T-helper 2 cell treated with Interferon-gamma antibody and Interleukin-4, amounts not matched to agents 5 μg/mL and 100 μg/mL, for 36 hours (primary cell): ENCODE results near the gene RAB11FIP3.
"Not testable (repeated sequence)": the region's sequence is repeated elsewhere in the genome, so short reads cannot be mapped to it uniquely, and the experiment has no call there.

Experiments used
- DNase-seq: peaks from one replicate; pipeline ENCODE4 v3.0.0; 2021; ENCODE audit warnings: low spot score
- H3K27ac Mint-ChIP-seq: one replicate; pipeline ENCODE4 v1.8.0; 2021; ENCODE audit warnings: mild to moderate bottlenecking, mixed read lengths
- H3K27me3 Mint-ChIP-seq: one replicate; pipeline ENCODE4 v1.8.0; 2021; ENCODE audit warnings: low read depth, mixed read lengths
- H3K36me3 Mint-ChIP-seq: one replicate; pipeline ENCODE4 v1.8.0; 2021; ENCODE audit warnings: low read depth, mixed read lengths
- H3K4me1 Mint-ChIP-seq: one replicate; pipeline ENCODE4 v1.8.0; 2021; ENCODE audit warnings: low read depth, mixed read lengths
- H3K4me3 Mint-ChIP-seq: one replicate; pipeline ENCODE4 v1.8.0; 2022; ENCODE audit warnings: mild to moderate bottlenecking, moderate library complexity, mixed read lengths
- H3K9me3 Mint-ChIP-seq: one replicate; pipeline ENCODE4 v1.8.0; 2021; ENCODE audit warnings: mixed read lengths

RAB11FIP3 gene

GRCh38 chr16:473046-474043, 47.9 kb downstream of the RAB11FIP3 start:
- H3K9me3 Mint-ChIP-seq: no peaks in the 10 kb centered on the region
- H3K4me3 Mint-ChIP-seq: no peak overlapping the region
- no peak overlapping the region for H3K27ac Mint-ChIP-seq
- H3K27me3 Mint-ChIP-seq: no peaks in the 10 kb centered on the region
- no peaks in the 10 kb centered on the region for H3K4me1 Mint-ChIP-seq
- DNase-seq: no peak
- no peaks in the 10 kb centered on the region for H3K36me3 Mint-ChIP-seq

DNA sequence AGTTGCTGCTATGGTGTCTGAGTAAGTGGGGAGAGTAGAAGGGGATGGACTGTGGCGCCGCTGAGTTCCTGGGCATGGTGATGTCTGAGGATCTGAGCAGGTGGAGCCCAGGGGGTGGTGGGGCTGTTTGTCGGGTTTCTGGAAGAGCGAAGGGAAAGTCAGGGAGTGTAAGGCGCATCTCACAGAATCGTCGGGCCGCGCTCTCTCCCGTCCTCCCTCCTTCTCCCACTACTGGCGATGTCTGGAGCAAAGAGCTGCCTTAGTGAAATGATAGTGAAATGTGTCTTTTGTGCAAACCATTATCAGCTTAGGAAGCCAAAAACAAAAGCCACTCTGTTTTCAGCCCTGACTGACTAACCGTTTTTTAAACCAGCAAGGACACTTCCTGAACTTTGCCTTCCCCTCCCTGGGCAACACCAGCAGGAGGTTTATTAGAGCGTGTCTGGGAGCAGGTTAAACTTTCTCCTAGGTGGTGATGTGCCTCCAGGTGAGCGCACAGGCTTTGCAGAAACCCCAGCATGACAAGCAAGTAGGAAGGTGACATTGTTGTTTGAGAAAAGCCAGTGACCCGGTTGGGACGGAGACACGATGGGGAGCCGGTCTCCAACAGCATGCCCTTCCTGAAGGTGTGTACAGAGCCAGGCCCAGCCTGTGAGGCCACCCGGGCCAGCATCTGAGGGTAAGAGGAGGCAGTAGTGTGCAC, 49.1 kb downstream of the RAB11FIP3 start:
- no peaks in the 10 kb centered on the region for H3K9me3 Mint-ChIP-seq
- no peaks in the 10 kb centered on the region for H3K4me1 Mint-ChIP-seq
- H3K27ac Mint-ChIP-seq: no peak overlapping the region
- no peaks in the 10 kb centered on the region for H3K36me3 Mint-ChIP-seq
- DNase-seq: no peak
- no peaks in the 10 kb centered on the region for H3K27me3 Mint-ChIP-seq
- no peak overlapping the region for H3K4me3 Mint-ChIP-seq

DNA sequence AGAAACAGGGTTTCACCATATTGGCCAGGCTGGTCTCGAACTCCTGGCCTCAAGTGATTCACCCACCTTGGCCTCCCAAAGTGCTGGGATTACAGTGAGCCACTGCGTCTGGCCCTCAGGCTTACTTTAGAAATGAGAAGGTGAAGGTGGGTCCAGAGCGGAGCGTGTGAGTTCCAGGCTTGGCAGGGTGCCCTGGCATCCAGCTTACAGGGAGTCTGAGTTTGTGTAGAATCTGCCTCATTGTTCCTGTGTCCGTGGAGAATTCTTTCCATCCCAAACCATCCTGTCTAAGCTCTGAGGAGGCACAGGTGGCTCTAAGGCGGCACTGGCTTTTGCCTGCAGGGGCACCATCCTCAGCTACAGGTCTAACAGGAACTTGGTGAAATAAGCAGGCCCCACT, 50.6 kb downstream of the RAB11FIP3 start:
- no peak for DNase-seq
- Mint-ChIP-seq H3K36me3 (no peaks in the 10 kb centered on the region), H3K27me3 (no peaks in the 10 kb centered on the region), H3K4me1 (no peaks in the 10 kb centered on the region), H3K9me3 (no peaks in the 10 kb centered on the region), H3K27ac (no peak overlapping the region), H3K4me3 (no peak overlapping the region)

DNA sequence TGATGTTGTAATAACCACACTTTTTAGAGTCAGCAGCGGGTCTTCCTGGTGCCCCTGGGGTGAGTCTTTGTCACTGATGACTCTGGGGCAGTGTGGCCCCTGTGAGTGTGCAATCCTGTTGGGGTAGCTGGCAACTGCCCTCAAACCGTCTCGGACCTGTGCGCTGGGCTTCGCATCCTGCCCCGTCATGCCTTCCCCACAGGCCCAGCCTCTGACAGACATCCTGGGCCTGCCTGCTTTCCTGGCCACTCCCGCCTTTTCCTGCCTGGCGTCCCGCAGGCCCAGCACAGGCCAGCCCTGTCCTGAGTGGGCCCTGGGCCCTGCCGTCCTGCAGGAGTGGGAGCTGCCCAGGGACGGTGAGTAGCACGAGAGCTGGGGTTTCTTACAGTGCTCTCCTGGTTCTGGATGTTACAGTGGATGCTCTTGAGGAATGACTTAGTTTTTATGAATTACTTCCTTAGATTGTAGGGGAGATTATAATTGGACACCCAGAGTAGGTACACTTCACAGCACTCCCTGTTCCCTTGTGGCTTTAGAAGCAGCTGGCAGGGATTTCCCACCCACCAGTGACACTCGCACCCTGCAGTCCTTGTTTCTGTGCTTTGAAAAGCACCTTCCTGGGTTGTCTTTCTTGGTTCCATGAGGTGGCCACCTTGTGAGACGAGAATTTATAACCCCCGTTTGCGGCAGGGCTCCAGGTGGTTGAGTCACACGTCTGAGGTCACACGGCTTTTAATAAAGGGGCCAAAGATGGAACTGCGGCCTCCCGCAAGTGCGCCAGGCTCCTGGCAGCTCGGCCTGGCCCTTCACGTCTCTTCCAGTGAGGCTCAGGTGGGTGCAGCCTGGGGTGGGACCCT, 52.1 kb downstream of the RAB11FIP3 start:
- Mint-ChIP-seq H3K9me3 (no peaks in the 10 kb centered on the region), H3K27ac (no peak overlapping the region), H3K27me3 (no peaks in the 10 kb centered on the region), H3K4me1 (no peaks in the 10 kb centered on the region), H3K36me3 (no peaks in the 10 kb centered on the region), H3K4me3 (no peak overlapping the region)
- no peak for DNase-seq

DNA sequence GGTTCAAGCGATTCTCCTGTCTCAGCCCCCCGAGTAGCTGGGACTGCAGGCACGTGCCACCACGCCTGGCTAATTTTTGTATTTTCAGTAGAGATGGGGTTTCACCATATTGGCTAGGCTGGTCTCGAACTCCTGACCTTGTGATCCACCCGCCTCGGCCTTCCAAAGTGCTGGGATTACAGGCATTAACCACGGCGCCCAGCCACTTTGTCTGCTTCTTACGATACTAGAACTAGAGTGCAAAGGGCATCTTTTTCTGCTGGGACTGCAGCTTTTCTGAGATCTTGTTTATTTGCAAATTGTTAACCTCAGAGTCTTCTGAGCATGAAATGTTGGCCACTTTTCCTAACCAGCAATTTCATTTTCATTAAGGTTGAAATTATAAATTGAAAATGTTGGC, 52.8 kb downstream of the RAB11FIP3 start:
- H3K4me3 Mint-ChIP-seq, H3K9me3 Mint-ChIP-seq, H3K27ac Mint-ChIP-seq, H3K27me3 Mint-ChIP-seq, H3K4me1 Mint-ChIP-seq, H3K36me3 Mint-ChIP-seq, DNase-seq: not testable (repeated sequence)

DNA sequence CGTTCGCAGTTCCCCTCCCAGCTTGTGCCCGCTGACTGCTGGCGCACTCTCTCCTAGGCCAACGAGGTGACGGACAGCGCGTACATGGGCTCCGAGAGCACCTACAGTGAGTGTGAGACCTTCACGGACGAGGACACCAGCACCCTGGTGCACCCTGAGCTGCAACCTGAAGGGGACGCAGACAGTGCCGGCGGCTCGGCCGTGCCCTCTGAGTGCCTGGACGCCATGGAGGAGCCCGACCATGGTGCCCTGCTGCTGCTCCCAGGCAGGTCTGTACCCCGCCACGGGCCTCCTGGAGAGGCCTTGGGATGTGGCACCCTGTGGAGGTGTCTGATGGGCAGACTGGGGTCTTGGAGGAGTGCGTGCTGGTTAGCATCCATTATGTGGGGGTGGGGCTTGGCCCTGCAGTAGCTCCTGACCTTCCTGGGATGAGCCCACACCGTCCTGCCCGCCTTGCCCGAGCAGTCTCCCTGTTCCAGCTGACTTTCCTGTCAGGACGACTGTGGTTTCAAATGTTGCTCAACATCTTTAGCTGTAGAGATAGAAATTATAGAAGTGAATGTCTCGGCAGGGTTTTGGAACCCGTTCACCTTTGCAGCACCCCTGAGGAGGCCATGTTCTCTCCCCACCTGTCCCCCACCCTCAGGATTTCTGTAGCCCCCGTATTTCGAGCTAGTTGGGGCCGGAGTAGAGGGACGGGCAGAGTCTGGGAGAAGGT, 57.2 kb downstream of the RAB11FIP3 start:
- Mint-ChIP-seq H3K36me3 (no peaks in the 10 kb centered on the region), H3K4me3 (no peak overlapping the region), H3K27me3 (no peaks in the 10 kb centered on the region), H3K4me1 (no peaks in the 10 kb centered on the region), H3K9me3 (no peaks in the 10 kb centered on the region), H3K27ac (no peak overlapping the region)
- DNase-seq: no peak

- no peak overlapping the region for H3K27ac Mint-ChIP-seq
- H3K9me3 Mint-ChIP-seq: no peaks in the 10 kb centered on the region
- H3K4me3 Mint-ChIP-seq: no peak overlapping the region
- no peaks in the 10 kb centered on the region for H3K4me1 Mint-ChIP-seq
- H3K27me3 Mint-ChIP-seq: no peaks in the 10 kb centered on the region
- DNase-seq: no peak
- peaks cover 1% of the 10 kb centered on the region for H3K36me3 Mint-ChIP-seq
Measured at GRCh38 chr16:483341-484075, 58.1 kb downstream of the RAB11FIP3 start.

- no peak for DNase-seq
- H3K9me3 Mint-ChIP-seq: no peaks in the 10 kb centered on the region
- H3K27me3 Mint-ChIP-seq: no peaks in the 10 kb centered on the region
- H3K27ac Mint-ChIP-seq: no peak overlapping the region
- no peaks in the 10 kb centered on the region for H3K4me1 Mint-ChIP-seq
- peaks cover 1% of the 10 kb centered on the region for H3K36me3 Mint-ChIP-seq
- H3K4me3 Mint-ChIP-seq: no peak overlapping the region
Measured at GRCh38 chr16:489606-490005, 64.2 kb downstream of the RAB11FIP3 start.

DNA sequence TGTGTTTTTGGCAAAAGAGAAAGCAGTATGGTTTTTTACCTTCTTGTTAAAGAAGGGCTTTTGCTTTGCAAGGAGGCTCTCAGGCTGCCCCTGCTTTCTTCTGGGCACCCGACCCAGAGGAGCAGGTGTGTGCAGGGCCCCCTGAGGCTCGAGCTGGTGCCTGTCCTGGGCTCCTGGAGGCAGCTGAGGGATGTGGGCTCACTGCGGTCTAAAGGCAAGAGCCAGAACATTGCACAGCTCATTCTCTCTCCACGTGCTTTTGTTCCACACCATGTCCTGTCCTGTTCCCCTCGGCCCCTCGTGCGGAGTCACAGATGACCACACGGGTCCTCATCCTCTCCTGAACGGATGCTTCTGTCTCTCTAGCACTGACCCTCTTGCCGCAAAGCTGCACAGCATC, 65.3 kb downstream of the RAB11FIP3 start:
- no peak for DNase-seq
- no peak overlapping the region for H3K4me3 Mint-ChIP-seq
- no peak overlapping the region for H3K27ac Mint-ChIP-seq
- H3K4me1 Mint-ChIP-seq: no peaks in the 10 kb centered on the region
- H3K36me3 Mint-ChIP-seq: peaks cover 1% of the 10 kb centered on the region
- H3K27me3 Mint-ChIP-seq: no peaks in the 10 kb centered on the region
- no peaks in the 10 kb centered on the region for H3K9me3 Mint-ChIP-seq

- H3K4me1 Mint-ChIP-seq: no peaks in the 10 kb centered on the region
- H3K4me3 Mint-ChIP-seq: no peak overlapping the region
- DNase-seq: no peak
- no peak overlapping the region for H3K27ac Mint-ChIP-seq
- no peaks in the 10 kb centered on the region for H3K27me3 Mint-ChIP-seq
- H3K9me3 Mint-ChIP-seq: no peaks in the 10 kb centered on the region
- H3K36me3 Mint-ChIP-seq: peaks cover 1% of the 10 kb centered on the region
Measured at GRCh38 chr16:491220-491919, 65.9 kb downstream of the RAB11FIP3 start.

DNA sequence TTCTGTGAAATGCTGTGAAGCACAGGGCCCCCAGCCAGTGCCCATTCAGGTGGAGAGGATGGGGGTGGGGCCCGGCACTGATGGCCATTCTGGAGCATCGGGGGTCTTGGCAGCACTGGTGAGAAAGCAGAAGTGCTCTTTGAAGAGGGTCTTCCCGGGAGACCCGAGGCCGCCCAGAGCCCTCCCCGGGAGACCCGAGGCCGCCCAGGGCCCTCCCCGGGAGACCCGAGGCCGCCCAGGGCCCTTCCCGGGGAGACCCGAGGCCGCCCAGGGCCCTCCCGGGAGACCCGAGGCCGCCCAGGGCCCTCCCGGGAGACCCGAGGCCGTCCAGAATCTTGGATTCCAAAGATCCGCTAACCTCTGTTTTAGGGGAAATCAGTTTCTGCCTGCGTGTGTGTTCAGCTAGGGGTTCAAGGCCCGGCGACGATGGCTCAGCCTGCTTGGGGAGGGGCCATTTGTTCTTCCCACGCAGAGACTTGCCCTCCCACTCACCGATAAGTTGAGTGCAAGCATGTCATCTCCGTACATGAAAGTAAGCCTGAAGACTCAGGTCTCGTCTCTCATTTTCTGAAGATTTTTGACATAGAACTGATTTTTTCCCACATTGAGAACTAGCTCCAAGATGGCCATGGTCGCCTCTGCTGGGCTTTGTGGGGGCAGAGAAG, 66.9 kb downstream of the RAB11FIP3 start:
- peaks cover 1% of the 10 kb centered on the region for H3K36me3 Mint-ChIP-seq
- DNase-seq: no peak
- no peak overlapping the region for H3K27ac Mint-ChIP-seq
- H3K4me1 Mint-ChIP-seq: no peaks in the 10 kb centered on the region
- H3K9me3 Mint-ChIP-seq: no peaks in the 10 kb centered on the region
- H3K4me3 Mint-ChIP-seq: no peak overlapping the region
- H3K27me3 Mint-ChIP-seq: no peaks in the 10 kb centered on the region

GRCh38 chr16:494676-495075, 69.2 kb downstream of the RAB11FIP3 start:
- not testable (repeated sequence) for DNase-seq, H3K36me3 Mint-ChIP-seq, H3K27me3 Mint-ChIP-seq, H3K4me1 Mint-ChIP-seq, H3K4me3 Mint-ChIP-seq, H3K27ac Mint-ChIP-seq, H3K9me3 Mint-ChIP-seq
